Duodenal mucosa (tissue), 2 donors: Measurements from ENCODE around the gene ADAMTS18.

Source experiments
- H3K27ac ChIP-seq: one replicate; pipeline ENCODE4 v1.7.0; 2013; ENCODE audit warnings: low read depth, low read length
- H3K27me3 ChIP-seq, 2 donors: one replicate each; pipeline ENCODE4 v1.7.0; 2013; ENCODE audit warnings: low read length in 2 of 2, control low read depth in 1 of 2; ENCODE audit not compliant: insufficient read depth in 2 of 2, control insufficient read depth in 1 of 2
- H3K36me3 ChIP-seq, 2 donors: one replicate each; pipeline ENCODE4 v1.7.0; 2013; ENCODE audit warnings: low read length in 2 of 2, control low read depth in 1 of 2; ENCODE audit not compliant: insufficient read depth in 2 of 2, control insufficient read depth in 1 of 2
- H3K4me1 ChIP-seq, 2 donors: one replicate each; pipeline ENCODE4 v1.7.0; 2013; ENCODE audit warnings: low read length in 2 of 2, control low read depth in 1 of 2; ENCODE audit not compliant: insufficient read depth in 2 of 2, control insufficient read depth in 1 of 2
- H3K4me3 ChIP-seq, 2 donors: one replicate each; pipeline ENCODE4 v1.7.0; 2013; ENCODE audit warnings: low read length in 2 of 2, low read depth in 1 of 2
- H3K9ac ChIP-seq, 2 donors: one replicate each; pipeline ENCODE4 v1.7.0; 2013; ENCODE audit warnings: low read length in 2 of 2, low read depth in 1 of 2
- H3K9me3 ChIP-seq, 2 donors: one replicate each; pipeline ENCODE4 v1.7.0; 2013; ENCODE audit warnings: low read length in 2 of 2, control low read depth in 1 of 2; ENCODE audit not compliant: control insufficient read depth in 1 of 2

ADAMTS18 gene

GRCh38 chr16:77459534-77460254 is 24.9 kb upstream of the ADAMTS18 start:
- no peaks in the 10 kb centered on the region for H3K27me3 ChIP-seq
- no peak overlapping the region for H3K27ac ChIP-seq
- H3K36me3 ChIP-seq: no peaks in the 10 kb centered on the region
- no peak overlapping the region for H3K4me3 ChIP-seq
- H3K4me1 ChIP-seq: no peaks in the 10 kb centered on the region
- no peak overlapping the region for H3K9ac ChIP-seq
- no peaks in the 10 kb centered on the region for H3K9me3 ChIP-seq

GRCh38 chr16:77457046-77457445 is 22.2 kb upstream of the ADAMTS18 start:
- no peaks in the 10 kb centered on the region for H3K36me3 ChIP-seq
- no peaks in the 10 kb centered on the region for H3K9me3 ChIP-seq
- no peaks in the 10 kb centered on the region for H3K4me1 ChIP-seq
- H3K27me3 ChIP-seq: no peaks in the 10 kb centered on the region
- no peak overlapping the region for H3K4me3 ChIP-seq
- H3K27ac ChIP-seq: no peak overlapping the region
- H3K9ac ChIP-seq: no peak overlapping the region

DNA sequence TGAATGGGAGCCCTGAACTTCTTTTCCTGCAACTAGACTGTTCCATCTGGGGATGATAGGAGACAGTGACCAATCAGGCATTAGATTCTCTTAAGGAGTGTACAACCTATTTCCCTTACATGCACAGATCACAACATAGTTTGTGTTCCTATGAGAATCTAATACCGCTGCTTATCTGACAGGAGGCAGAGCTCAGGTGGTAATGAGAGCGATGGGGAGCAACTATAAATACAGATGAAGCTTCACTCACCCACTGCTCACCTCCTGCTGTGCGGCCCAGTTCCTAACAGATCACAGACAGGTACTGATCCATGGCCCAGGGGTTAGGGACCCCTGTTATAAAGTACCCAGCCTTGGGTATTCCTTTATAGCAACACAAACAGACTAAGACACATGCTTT is 17.4 kb upstream of the ADAMTS18 start:
- no peaks in the 10 kb centered on the region for H3K9me3 ChIP-seq
- no peak overlapping the region for H3K27ac ChIP-seq
- H3K4me3 ChIP-seq: no peak overlapping the region
- H3K4me1 ChIP-seq: no peaks in the 10 kb centered on the region
- H3K9ac ChIP-seq: no peak overlapping the region
- no peaks in the 10 kb centered on the region for H3K27me3 ChIP-seq
- H3K36me3 ChIP-seq: no peaks in the 10 kb centered on the region

DNA sequence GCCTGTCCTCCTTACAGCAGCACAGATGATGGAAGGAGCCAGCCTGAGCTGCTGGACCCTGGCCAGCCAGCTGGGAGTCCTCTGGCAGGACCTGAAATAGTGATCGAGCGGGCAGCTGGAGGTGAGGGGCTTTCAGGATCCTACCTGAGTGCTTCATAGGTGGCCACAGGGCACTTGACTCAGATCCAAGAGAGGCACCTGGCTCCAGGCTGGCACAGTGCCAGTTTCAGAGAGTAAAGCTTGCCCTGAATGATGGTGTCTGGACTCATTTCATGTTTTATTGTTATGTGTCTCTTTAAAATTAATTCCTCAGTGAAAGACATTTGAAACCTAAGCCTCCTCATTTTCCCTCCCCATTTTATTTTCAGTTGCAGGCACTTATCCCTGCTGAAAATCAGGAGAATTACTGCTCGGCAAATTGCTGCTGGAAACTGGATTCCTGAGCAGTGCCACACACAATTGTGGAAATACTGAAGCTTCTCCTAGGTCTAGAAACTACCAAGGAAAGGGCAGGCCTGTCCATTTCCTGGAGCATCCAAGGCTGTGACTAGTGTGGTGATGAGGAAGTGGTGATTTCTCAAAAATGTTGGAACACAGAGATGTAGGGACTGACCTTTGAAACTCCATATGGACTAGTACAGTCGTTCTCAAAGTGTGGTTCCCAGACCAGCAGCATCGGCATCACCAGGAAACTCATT is 16.1 kb upstream of the ADAMTS18 start:
- no peaks in the 10 kb centered on the region for H3K27me3 ChIP-seq
- H3K9ac ChIP-seq: no peak overlapping the region
- no peak overlapping the region for H3K4me3 ChIP-seq
- H3K4me1 ChIP-seq: no peaks in the 10 kb centered on the region
- no peaks in the 10 kb centered on the region for H3K36me3 ChIP-seq
- H3K9me3 ChIP-seq: no peaks in the 10 kb centered on the region
- no peak overlapping the region for H3K27ac ChIP-seq

GRCh38 chr16:77449208-77449607 is 14.4 kb upstream of the ADAMTS18 start:
- Histone ChIP-seq H3K36me3 (no peaks in the 10 kb centered on the region), H3K9ac (no peak overlapping the region), H3K27me3 (no peaks in the 10 kb centered on the region), H3K27ac (no peak overlapping the region), H3K9me3 (no peaks in the 10 kb centered on the region), H3K4me1 (no peaks in the 10 kb centered on the region), H3K4me3 (no peak overlapping the region)

- Histone ChIP-seq H3K27ac (no peak overlapping the region), H3K4me3 (no peak overlapping the region), H3K27me3 (no peaks in the 10 kb centered on the region), H3K9ac (no peak overlapping the region), H3K9me3 (no peaks in the 10 kb centered on the region), H3K4me1 (no peaks in the 10 kb centered on the region), H3K36me3 (no peaks in the 10 kb centered on the region)
These were observed 10.5 kb upstream of the ADAMTS18 start for GRCh38 chr16:77445324-77445723.

DNA sequence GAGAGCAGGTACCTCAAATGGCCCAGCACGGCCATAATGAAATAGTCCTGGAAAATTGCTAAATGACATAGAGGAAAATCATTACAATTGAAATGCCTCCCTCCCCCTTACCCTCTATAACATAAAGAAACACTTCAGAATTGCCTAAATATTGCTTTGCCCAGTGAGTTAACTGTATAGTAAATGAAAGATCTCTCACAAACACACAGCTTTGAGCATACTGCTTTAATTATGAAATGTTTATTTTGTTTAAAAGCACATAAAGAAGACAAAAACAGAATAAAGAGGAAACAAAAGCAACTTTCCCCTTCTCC is 9.3 kb upstream of the ADAMTS18 start:
- Histone ChIP-seq H3K36me3 (no peaks in the 10 kb centered on the region), H3K4me3 (no peak overlapping the region), H3K9ac (no peak overlapping the region), H3K27me3 (no peaks in the 10 kb centered on the region), H3K4me1 (no peaks in the 10 kb centered on the region), H3K9me3 (no peaks in the 10 kb centered on the region), H3K27ac (no peak overlapping the region)

DNA sequence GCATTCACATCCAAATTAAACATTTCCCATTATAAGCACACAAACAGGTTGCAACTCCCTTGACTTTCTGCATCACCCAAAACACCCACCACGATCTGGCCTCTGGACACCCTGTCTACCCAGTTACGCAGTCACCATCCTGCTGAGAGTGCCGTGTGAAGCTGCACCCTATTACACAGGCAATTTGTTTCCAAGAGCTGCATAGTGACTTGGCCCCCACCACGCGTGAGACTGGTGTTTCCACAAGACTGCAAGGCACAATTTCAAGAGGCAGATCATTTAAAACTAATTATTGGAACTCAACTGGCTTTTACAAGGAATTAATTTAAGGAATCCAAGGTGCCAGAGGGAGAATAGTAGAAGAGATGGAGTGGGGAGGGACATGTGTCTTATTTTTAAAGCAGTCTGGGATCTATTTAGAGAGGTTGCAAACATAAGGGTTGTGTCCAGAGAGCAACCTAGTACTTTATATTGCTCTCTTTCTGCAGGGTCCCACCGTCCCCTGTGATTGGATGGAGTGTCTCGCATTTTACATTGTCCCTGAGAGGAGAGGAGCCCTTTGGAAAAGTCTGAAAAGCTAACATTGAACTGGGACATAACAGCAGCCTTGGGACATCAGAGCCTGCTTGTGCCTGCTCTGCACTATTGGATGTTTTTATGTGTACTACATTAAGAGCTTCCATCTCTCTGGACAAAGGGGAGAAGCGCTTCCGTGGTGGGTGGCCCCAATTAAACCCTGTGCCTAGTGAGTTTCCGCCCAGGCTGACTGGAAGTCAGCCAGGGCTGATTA is 8.7 kb upstream of the ADAMTS18 start:
- Histone ChIP-seq H3K9me3 (no peaks in the 10 kb centered on the region), H3K4me1 (no peaks in the 10 kb centered on the region), H3K4me3 (no peak overlapping the region), H3K36me3 (no peaks in the 10 kb centered on the region), H3K27ac (no peak overlapping the region), H3K9ac (no peak overlapping the region), H3K27me3 (no peaks in the 10 kb centered on the region)

GRCh38 chr16:77442078-77442477 is 7.2 kb upstream of the ADAMTS18 start:
- H3K4me3 ChIP-seq: no peak overlapping the region
- H3K9ac ChIP-seq: no peak overlapping the region
- peaks cover 0 to 1% of the 10 kb centered on the region in 2 donors for H3K27me3 ChIP-seq
- H3K27ac ChIP-seq: no peak overlapping the region
- H3K4me1 ChIP-seq: no peaks in the 10 kb centered on the region
- H3K36me3 ChIP-seq: no peaks in the 10 kb centered on the region
- H3K9me3 ChIP-seq: no peaks in the 10 kb centered on the region

DNA sequence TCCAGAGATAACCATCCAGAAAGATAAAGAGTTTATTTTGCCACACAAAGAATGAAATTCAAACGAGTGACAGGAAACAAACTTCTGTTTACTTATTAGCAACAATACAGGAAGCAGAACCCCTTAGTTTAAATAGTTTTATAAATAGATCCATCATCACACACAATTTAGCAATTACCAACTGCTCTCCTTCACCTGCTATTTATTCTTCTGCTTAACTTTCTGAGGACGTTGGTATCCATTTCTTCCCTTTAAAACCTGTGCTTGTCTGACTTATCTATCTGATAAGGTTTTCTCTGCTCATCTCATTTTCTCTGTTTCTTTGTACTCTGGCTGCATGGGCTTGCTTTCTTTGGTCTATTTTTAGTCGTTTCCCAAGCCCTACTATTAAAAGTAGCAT is 4.3 kb upstream of the ADAMTS18 start:
- peaks cover 17 to 20% of the 10 kb centered on the region in 2 donors for H3K27me3 ChIP-seq
- no peak overlapping the region for H3K4me3 ChIP-seq
- no peaks in the 10 kb centered on the region for H3K4me1 ChIP-seq
- H3K9ac ChIP-seq: no peak overlapping the region
- H3K27ac ChIP-seq: no peak overlapping the region
- H3K36me3 ChIP-seq: no peaks in the 10 kb centered on the region
- H3K9me3 ChIP-seq: no peaks in the 10 kb centered on the region
